ENCODE measurements around the gene CCDC122. TPM values are rescaled to one million over a fixed set of nuclear protein-coding genes. Genes with fewer than 3 reads are reported as not detected.

The CCDC122 gene
- total RNA-seq, 1 experiment from 2014 or later = 5.8 TPM

DNA sequence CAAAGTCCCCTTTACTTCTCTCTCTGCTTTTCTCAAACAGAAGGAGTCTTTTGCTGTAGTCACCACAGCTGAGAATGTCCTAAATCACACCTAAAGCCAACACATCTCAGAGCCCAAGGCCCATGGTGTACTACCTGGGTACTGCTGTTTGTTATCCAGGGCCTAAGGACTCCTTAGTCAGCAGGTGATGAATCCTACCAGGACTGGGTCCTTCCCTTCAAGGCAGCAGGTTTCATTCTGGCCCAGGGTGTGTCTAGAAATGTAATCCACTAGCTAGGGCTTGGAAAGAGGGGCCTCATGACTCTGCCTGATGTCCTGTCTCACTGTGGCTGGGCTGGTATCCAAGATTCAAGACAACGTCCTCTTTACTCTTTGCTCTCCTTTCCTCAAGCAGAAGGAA, 56.6 kb downstream of the CCDC122 start:
- Histone ChIP-seq H4K20me1 (ENCODE audit: insufficient read depth) (no peaks in the 10 kb centered on the region), H3K79me2 (ENCODE audit: insufficient read depth, low read length) (no peaks in the 10 kb centered on the region), H3K27ac (ENCODE audit: low read depth, low read length) (no peak overlapping the region), H3K27me3 (ENCODE audit: insufficient read depth, low read length) (no peaks in the 10 kb centered on the region), H3K36me3 (ENCODE audit: control insufficient read depth in 1 of 2, insufficient read depth in 2 of 2, low read length in 2 of 2) (no peaks in the 10 kb centered on the region), H3K4me3 (replicated peaks in 1 of 2; ENCODE audit: low read depth in 1 of 2, low read length in 2 of 2) (no peak overlapping the region), H3K4me1 (ENCODE audit: control insufficient read depth in 1 of 2, insufficient read depth in 2 of 2, low read length in 2 of 2) (no peaks in the 10 kb centered on the region), H3K4me2 (ENCODE audit: low read length) (no peak overlapping the region), H2AFZ (ENCODE audit: low read depth, low read length, poor library complexity, severe bottlenecking) (no peak overlapping the region), H3K9me2 (ENCODE audit: insufficient read depth) (no peaks in the 10 kb centered on the region), H3K9ac (ENCODE audit: low read length) (no peak overlapping the region), H3K9me3 (ENCODE audit: control insufficient read depth in 1 of 2, insufficient read depth in 1 of 2, low read depth in 1 of 2, low read length in 2 of 2) (no peaks in the 10 kb centered on the region)
- CTCF ChIA-PET = no interaction called here
- DNase-seq (ENCODE audit: low read depth, low spot score) (no peak), ATAC-seq (no peak)
- intact Hi-C loops (cut with micrococcal nuclease) = no loop called here
- RAD21 ChIA-PET (ENCODE audit: low non-redundant PET in 1 of 2, low total read pairs in 2 of 2, uncharacterized antibody in 2 of 2, unreplicated experiment in 2 of 2) = no interaction called here
- TF ChIP-seq SRF (IDR thresholded peaks at IDR 0.05; ENCODE audit: low read depth) = no peak
- no peak for TF ChIP-seq SP1 (IDR thresholded peaks at IDR 0.05; ENCODE audit: low read depth)
- TF ChIP-seq YY1 (IDR thresholded peaks at IDR 0.05; ENCODE audit: extremely low read depth, insufficient replicate concordance, low read depth, low read length) = no peak
- TF ChIP-seq, protein P1, sequence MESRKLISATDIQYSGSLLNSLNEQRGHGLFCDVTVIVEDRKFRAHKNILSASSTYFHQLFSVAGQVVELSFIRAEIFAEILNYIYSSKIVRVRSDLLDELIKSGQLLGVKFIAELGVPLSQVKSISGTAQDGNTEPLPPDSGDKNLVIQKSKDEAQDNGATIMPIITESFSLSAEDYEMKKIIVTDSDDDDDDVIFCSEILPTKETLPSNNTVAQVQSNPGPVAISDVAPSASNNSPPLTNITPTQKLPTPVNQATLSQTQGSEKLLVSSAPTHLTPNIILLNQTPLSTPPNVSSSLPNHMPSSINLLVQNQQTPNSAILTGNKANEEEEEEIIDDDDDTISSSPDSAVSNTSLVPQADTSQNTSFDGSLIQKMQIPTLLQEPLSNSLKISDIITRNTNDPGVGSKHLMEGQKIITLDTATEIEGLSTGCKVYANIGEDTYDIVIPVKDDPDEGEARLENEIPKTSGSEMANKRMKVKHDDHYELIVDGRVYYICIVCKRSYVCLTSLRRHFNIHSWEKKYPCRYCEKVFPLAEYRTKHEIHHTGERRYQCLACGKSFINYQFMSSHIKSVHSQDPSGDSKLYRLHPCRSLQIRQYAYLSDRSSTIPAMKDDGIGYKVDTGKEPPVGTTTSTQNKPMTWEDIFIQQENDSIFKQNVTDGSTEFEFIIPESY (IDR thresholded peaks at IDR 0.05; ENCODE audit: extremely low read depth, insufficient replicate concordance, low read length) = no peak
- no peak for TF ChIP-seq EZH2 (IDR thresholded peaks at IDR 0.05)
- POLR2A ChIA-PET = no interaction called here
- BruUV-seq (replicated peaks) = no TSS peak

DNA sequence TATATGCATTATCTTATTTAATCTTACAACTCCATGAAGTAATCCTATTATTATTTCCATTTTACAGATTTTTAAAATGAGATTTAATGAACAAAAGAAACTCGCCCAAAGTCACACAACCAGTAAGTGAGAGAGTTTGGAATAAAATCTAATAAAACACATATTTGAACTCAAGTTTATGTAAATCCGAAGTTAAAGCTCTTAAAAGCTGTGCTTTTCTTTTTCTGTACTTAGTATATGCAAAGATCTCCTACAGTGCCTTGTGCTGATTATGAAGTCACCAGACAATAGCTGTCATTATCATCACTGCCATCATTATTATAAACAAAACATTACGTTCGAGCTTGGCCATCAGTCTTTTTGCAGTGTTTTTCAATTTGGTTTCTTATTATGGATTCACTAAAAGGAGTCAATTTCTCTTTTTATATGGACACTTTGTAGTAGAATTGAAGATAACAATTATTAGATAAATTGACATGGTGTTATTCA, 63.1 kb downstream of the CCDC122 start:
- DNase-seq (ENCODE audit: low read depth, low spot score) (no peak), ATAC-seq (no peak)
- no peaks in the 10 kb centered on the region for H3K9me2 ChIP-seq (ENCODE audit: insufficient read depth)
- BruUV-seq (replicated peaks) = no TSS peak
- no peak overlapping the region for H3K27ac ChIP-seq (ENCODE audit: low read depth, low read length)
- H3K4me2 ChIP-seq (ENCODE audit: low read length) = no peak overlapping the region
- H3K79me2 ChIP-seq (ENCODE audit: insufficient read depth, low read length) = no peaks in the 10 kb centered on the region
- peak overlapping the region; percentile 35 for H2AFZ ChIP-seq (ENCODE audit: low read depth, low read length, poor library complexity, severe bottlenecking)
- no peak overlapping the region for H3K4me3 ChIP-seq (replicated peaks in 1 of 2; ENCODE audit: low read depth in 1 of 2, low read length in 2 of 2)
- ChIA-PET POLR2A (no interaction called here), RAD21 (ENCODE audit: low non-redundant PET in 1 of 2, low total read pairs in 2 of 2, uncharacterized antibody in 2 of 2, unreplicated experiment in 2 of 2) (no interaction called here), CTCF (interaction anchor here (1.3 kb wide), 1 partner anchor 13 kb away, joined by 3 read pairs; no protein-coding TSS in a partner anchor)
- no peaks in the 10 kb centered on the region for H3K36me3 ChIP-seq (ENCODE audit: control insufficient read depth in 1 of 2, insufficient read depth in 2 of 2, low read length in 2 of 2)
- no peak for TF ChIP-seq CEBPB (IDR thresholded peaks at IDR 0.05; ENCODE audit: low read depth)
- TF ChIP-seq EZH2phosphoT487 (IDR thresholded peaks at IDR 0.05; ENCODE audit: borderline replicate concordance) = no peak
- no peak for TF ChIP-seq EGR1 (IDR thresholded peaks at IDR 0.05; ENCODE audit: low read depth)
- TF ChIP-seq, protein P2, sequence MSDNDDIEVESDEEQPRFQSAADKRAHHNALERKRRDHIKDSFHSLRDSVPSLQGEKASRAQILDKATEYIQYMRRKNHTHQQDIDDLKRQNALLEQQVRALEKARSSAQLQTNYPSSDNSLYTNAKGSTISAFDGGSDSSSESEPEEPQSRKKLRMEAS (IDR thresholded peaks at IDR 0.05) = no peak
- no peak for TF ChIP-seq SIN3A (IDR thresholded peaks at IDR 0.05; ENCODE audit: low read depth)
- no peak for TF ChIP-seq ZFX (IDR thresholded peaks at IDR 0.05)
- TF ChIP-seq, protein P3, sequence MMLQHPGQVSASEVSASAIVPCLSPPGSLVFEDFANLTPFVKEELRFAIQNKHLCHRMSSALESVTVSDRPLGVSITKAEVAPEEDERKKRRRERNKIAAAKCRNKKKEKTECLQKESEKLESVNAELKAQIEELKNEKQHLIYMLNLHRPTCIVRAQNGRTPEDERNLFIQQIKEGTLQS (IDR thresholded peaks at IDR 0.05) = no peak
- no peak for TF ChIP-seq RAD21 (IDR thresholded peaks at IDR 0.05; ENCODE audit: low read depth)
- TF ChIP-seq, protein P4, sequence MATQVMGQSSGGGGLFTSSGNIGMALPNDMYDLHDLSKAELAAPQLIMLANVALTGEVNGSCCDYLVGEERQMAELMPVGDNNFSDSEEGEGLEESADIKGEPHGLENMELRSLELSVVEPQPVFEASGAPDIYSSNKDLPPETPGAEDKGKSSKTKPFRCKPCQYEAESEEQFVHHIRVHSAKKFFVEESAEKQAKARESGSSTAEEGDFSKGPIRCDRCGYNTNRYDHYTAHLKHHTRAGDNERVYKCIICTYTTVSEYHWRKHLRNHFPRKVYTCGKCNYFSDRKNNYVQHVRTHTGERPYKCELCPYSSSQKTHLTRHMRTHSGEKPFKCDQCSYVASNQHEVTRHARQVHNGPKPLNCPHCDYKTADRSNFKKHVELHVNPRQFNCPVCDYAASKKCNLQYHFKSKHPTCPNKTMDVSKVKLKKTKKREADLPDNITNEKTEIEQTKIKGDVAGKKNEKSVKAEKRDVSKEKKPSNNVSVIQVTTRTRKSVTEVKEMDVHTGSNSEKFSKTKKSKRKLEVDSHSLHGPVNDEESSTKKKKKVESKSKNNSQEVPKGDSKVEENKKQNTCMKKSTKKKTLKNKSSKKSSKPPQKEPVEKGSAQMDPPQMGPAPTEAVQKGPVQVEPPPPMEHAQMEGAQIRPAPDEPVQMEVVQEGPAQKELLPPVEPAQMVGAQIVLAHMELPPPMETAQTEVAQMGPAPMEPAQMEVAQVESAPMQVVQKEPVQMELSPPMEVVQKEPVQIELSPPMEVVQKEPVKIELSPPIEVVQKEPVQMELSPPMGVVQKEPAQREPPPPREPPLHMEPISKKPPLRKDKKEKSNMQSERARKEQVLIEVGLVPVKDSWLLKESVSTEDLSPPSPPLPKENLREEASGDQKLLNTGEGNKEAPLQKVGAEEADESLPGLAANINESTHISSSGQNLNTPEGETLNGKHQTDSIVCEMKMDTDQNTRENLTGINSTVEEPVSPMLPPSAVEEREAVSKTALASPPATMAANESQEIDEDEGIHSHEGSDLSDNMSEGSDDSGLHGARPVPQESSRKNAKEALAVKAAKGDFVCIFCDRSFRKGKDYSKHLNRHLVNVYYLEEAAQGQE (IDR thresholded peaks at IDR 0.05; ENCODE audit: low read depth) = no peak
- no peak for TF ChIP-seq FOSL1 (IDR thresholded peaks at IDR 0.05; ENCODE audit: low read depth)
- no peak for TF ChIP-seq JUND (IDR thresholded peaks at IDR 0.05)
- TF ChIP-seq SRF (IDR thresholded peaks at IDR 0.05; ENCODE audit: low read depth) = no peak
- H3K4me1 ChIP-seq (ENCODE audit: control insufficient read depth in 1 of 2, insufficient read depth in 2 of 2, low read length in 2 of 2) = peaks cover 11 to 21% of the 10 kb centered on the region in 2 experiments
- H4K20me1 ChIP-seq (ENCODE audit: insufficient read depth) = no peaks in the 10 kb centered on the region
- no peaks in the 10 kb centered on the region for H3K9me3 ChIP-seq (ENCODE audit: control insufficient read depth in 1 of 2, insufficient read depth in 1 of 2, low read depth in 1 of 2, low read length in 2 of 2)
- no peak overlapping the region for H3K9ac ChIP-seq (ENCODE audit: low read length)
- H3K27me3 ChIP-seq (ENCODE audit: insufficient read depth, low read length) = no peaks in the 10 kb centered on the region
- intact Hi-C loops (cut with micrococcal nuclease) = no loop called here

All from HCT116 (cell line).